Measurements from ENCODE around the gene MRPL39. TPM values are rescaled to one million over a fixed set of nuclear protein-coding genes. Genes with fewer than 3 reads are reported as not detected.
A peak's percentile ranks its signal among the peaks of the same experiment; 100 is the strongest.
"Not testable (repeated sequence)": the region's sequence is repeated elsewhere in the genome, so short reads cannot be mapped to it uniquely, and the experiment has no call there.

The MRPL39 gene
- total and polyA plus RNA-seq, 7 donors: 15.3 to 53.6 (median 18.9) TPM

DNA sequence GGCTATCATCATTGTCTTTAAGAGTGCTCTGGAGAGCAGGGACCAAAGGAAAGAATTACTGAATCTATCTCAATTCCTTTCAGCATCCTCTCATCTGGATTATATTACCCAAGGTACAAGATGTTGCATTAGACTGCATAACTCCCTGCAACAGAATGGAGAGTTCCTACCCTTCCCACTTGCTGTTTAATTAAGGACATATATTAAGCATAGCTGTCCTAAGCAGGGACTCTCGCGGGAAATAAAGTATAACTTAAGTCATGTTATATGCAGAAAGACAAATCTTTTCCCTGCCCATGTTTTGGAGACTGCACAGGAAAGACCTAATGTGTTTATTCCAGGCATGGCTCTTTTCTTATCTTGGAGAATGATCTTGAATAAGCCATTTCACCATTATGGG is 25.0 kb upstream of the MRPL39 start:
- Histone ChIP-seq H3K27me3 (no peaks in the 10 kb centered on the region), H3K4me1 (no peaks in the 10 kb centered on the region), H3K36me3 (no peaks in the 10 kb centered on the region), H3K9me3 (no peaks in the 10 kb centered on the region), H3K4me3 (no peak overlapping the region), H3K27ac (no peak overlapping the region)
- TF ChIP-seq POLR2A (IDR thresholded peaks at IDR 0.05): no peak
- no peak for TF ChIP-seq EP300 (IDR thresholded peaks at IDR 0.05)
- TF ChIP-seq, protein P1, sequence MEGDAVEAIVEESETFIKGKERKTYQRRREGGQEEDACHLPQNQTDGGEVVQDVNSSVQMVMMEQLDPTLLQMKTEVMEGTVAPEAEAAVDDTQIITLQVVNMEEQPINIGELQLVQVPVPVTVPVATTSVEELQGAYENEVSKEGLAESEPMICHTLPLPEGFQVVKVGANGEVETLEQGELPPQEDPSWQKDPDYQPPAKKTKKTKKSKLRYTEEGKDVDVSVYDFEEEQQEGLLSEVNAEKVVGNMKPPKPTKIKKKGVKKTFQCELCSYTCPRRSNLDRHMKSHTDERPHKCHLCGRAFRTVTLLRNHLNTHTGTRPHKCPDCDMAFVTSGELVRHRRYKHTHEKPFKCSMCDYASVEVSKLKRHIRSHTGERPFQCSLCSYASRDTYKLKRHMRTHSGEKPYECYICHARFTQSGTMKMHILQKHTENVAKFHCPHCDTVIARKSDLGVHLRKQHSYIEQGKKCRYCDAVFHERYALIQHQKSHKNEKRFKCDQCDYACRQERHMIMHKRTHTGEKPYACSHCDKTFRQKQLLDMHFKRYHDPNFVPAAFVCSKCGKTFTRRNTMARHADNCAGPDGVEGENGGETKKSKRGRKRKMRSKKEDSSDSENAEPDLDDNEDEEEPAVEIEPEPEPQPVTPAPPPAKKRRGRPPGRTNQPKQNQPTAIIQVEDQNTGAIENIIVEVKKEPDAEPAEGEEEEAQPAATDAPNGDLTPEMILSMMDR (IDR thresholded peaks at IDR 0.05): no peak
- TF ChIP-seq POLR2AphosphoS5 (IDR thresholded peaks at IDR 0.05): no peak
- intact Hi-C loops (cut with DNase I): no loop called here
- 94 to 95% methylated on average over 2 of the region's 2 CpGs for WGBS, 2 donors
- DNase-seq: no peak

DNA sequence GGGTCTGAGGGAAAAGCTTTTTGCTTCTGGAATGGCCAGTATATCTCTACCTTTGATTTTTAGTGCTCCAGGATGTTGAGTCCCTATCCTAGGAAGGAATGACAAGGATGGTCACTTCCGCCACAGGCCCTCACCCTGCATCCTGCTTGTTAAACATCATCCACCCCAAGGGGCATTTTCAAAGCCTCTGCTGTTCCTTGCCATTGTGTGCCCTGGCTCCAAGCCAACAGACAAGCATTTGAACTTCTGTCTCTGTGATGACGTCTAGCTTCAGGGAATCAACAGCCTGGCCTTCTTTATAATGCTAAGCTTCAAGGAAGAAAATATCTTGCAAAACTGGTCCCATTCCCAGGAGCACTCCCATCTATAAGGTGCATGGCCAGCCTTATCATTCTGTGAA is 19.5 kb upstream of the MRPL39 start:
- Histone ChIP-seq H3K9me3 (no peaks in the 10 kb centered on the region), H3K36me3 (no peaks in the 10 kb centered on the region), H3K27me3 (no peaks in the 10 kb centered on the region), H3K27ac (peak overlapping the region in 3 of 4 donors; percentile 19 to 38 (median 28)), H3K4me1 (no peaks in the 10 kb centered on the region), H3K4me3 (no peak overlapping the region)
- intact Hi-C loops (cut with DNase I): no loop called here
- WGBS, 2 donors: 50 to 65% methylated on average over 2 of the region's 2 CpGs
- no peak for DNase-seq
- TF ChIP-seq POLR2AphosphoS5 (IDR thresholded peaks at IDR 0.05) (no peak), POLR2A (IDR thresholded peaks at IDR 0.05) (no peak), EP300 (IDR thresholded peaks at IDR 0.05) (no peak)
- TF ChIP-seq, protein P1 (IDR thresholded peaks at IDR 0.05): no peak

DNA sequence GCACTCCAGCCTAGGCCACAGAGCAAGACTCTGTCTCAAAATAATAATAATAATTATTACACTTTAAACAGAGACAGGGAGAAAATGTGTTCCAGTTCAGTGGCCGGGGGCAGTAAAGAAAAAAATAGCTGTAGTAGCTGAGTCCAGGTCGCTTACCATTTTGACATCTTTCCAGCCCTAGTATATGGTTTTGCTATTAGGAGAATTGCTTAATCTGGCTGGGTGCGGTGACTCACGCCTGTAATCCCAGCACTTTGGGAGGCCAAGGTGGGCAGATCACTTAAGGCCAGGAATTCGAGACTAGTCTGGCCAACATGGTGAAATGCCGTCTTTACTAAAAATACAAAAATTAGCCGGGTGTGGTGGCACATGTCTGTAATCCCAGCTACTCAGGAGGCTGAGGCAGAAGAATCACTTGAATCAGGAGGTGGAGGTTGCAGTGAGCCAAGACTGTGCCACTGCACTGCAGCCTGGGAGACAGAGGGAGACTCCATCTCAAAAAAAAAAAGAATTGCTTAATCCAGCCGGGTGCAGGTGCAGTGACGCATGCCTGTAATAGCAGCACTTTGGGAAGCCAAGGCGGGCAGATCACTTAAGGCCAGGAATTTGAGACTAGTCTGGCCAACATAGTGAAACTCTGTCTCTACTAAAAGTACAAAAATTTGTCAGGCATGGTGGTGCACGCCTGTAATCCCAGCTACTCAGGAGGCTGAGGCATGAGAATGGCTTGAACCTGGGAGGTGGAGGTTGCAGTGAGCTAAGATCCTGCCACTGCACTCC is 18.7 kb upstream of the MRPL39 start:
- WGBS, 2 donors: 91 to 95% methylated on average over 11 of the region's 11 CpGs
- H3K9me3 ChIP-seq; H3K27ac ChIP-seq; intact Hi-C loops (cut with DNase I); DNase-seq; H3K4me3 ChIP-seq; H3K4me1 ChIP-seq; H3K27me3 ChIP-seq; H3K36me3 ChIP-seq: not testable (repeated sequence)

DNA sequence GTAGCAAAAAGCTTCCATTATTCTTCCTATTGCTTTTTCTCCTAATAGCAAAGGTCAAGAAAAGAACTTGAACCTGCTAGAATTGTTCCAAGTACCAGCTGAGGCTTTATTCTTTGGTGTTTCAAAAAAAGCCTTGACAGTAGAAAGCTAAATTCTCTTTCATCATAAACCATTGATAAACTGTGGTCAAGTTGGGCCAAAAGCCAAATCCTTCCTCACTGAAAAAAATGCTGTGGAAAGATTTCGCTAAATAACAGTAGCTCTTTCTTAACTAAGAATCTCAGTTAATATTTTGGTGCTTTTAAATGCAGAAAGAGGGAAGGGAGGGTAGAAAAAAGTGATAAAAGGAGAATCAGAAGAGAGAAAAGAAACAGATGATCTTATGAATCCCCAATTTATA is 17.8 kb upstream of the MRPL39 start:
- intact Hi-C loops (cut with DNase I): no loop called here
- DNase-seq: no peak

DNA sequence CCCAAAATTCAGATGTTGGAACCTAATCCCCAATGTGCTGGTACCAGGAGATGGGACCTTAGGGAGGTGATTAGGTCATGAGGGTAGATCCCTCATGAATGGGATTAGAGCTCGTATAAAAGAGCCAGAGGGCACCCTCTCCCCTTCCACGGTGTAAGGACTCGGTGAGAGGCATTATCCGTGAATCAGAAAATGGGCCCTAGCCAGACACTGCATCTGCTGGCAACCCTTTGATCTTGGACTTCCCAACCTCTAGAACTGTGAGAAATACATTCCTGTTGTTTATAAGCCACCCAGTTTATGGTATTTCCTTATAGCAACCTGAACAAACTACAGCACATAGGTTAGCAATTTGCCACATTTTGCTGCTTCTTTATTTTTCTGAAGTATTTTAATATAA is 17.2 kb upstream of the MRPL39 start:
- WGBS, 2 donors: 86 to 93% methylated on average over 4 of the region's 4 CpGs
- no peak for TF ChIP-seq POLR2A (IDR thresholded peaks at IDR 0.05)
- TF ChIP-seq EP300 (IDR thresholded peaks at IDR 0.05): no peak
- TF ChIP-seq, protein P1 (IDR thresholded peaks at IDR 0.05): no peak
- TF ChIP-seq POLR2AphosphoS5 (IDR thresholded peaks at IDR 0.05): no peak
- DNase-seq: no peak
- no peaks in the 10 kb centered on the region for H3K36me3 ChIP-seq
- no peaks in the 10 kb centered on the region for H3K4me1 ChIP-seq
- no peak overlapping the region for H3K4me3 ChIP-seq
- no peaks in the 10 kb centered on the region for H3K27me3 ChIP-seq
- intact Hi-C loops (cut with DNase I): no loop called here
- no peaks in the 10 kb centered on the region for H3K9me3 ChIP-seq
- H3K27ac ChIP-seq: no peak overlapping the region

More for the DNA sequence above, 17.8 kb upstream of the MRPL39 start:
- no peaks in the 10 kb centered on the region for H3K36me3 ChIP-seq
- H3K27ac ChIP-seq: no peak overlapping the region
- H3K4me1 ChIP-seq: no peaks in the 10 kb centered on the region
- no peaks in the 10 kb centered on the region for H3K9me3 ChIP-seq
- no peaks in the 10 kb centered on the region for H3K27me3 ChIP-seq
- TF ChIP-seq EP300 (IDR thresholded peaks at IDR 0.05): no peak
- TF ChIP-seq, protein P1 (IDR thresholded peaks at IDR 0.05): no peak
- TF ChIP-seq POLR2A (IDR thresholded peaks at IDR 0.05): no peak
- TF ChIP-seq POLR2AphosphoS5 (IDR thresholded peaks at IDR 0.05): no peak
- H3K4me3 ChIP-seq: no peak overlapping the region
- 81 to 89% methylated on average over 1 of the region's 1 CpG for WGBS, 2 donors

All from sigmoid colon (tissue), 7 donors.